ENCODE results near the gene PMEPA1. TPM values are rescaled to one million over a fixed set of nuclear protein-coding genes. Genes with fewer than 3 reads are reported as not detected.

PMEPA1 gene
- total RNA-seq, 1 experiment from 2014 or later = 1,302 TPM

DNA sequence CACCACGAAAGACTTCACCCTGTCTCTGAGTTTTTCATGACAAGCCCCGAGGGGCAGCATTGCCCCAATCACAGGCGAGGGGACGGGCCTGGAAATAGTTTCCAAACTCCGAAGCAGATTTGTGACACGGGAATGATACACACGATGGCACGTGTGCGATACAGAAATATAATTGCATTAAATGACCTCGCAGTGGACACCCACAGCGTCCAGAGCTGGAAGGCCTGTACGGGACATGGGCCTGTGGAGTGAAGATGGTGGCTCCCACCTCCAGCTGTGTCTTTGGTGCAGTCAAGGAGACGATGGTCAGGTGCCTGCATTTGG lies 43.0 kb downstream of the PMEPA1 start:
- H3K27me3 Mint-ChIP-seq (ENCODE audit: unreplicated experiment) = no peaks in the 10 kb centered on the region
- DNase-seq = no peak
- H3K4me1 Mint-ChIP-seq (ENCODE audit: low read depth, unreplicated experiment) = peaks cover 86% of the 10 kb centered on the region
- H3K9me3 Mint-ChIP-seq (ENCODE audit: low read depth, unreplicated experiment) = no peaks in the 10 kb centered on the region
- CTCF ChIA-PET = interaction anchor here (1.8 kb wide), 1 partner anchor 16 kb away, joined by 3 read pairs; no protein-coding TSS in a partner anchor
- peak overlapping the region; percentile 97 for H3K27ac Mint-ChIP-seq (ENCODE audit: unreplicated experiment)
- BruUV-seq (replicated peaks) = no TSS peak
- H3K36me3 Mint-ChIP-seq (ENCODE audit: insufficient read depth, unreplicated experiment) = peaks cover 100% of the 10 kb centered on the region
- intact Hi-C loops (cut with micrococcal nuclease; ENCODE audit: unreplicated experiment) = no loop called here
- TF ChIP-seq CTCF (IDR thresholded peaks at IDR 0.05; ENCODE audit: unreplicated experiment) = no peak
- peak overlapping the region; percentile 45 for H3K4me3 Mint-ChIP-seq (ENCODE audit: low read depth, unreplicated experiment)

DNA sequence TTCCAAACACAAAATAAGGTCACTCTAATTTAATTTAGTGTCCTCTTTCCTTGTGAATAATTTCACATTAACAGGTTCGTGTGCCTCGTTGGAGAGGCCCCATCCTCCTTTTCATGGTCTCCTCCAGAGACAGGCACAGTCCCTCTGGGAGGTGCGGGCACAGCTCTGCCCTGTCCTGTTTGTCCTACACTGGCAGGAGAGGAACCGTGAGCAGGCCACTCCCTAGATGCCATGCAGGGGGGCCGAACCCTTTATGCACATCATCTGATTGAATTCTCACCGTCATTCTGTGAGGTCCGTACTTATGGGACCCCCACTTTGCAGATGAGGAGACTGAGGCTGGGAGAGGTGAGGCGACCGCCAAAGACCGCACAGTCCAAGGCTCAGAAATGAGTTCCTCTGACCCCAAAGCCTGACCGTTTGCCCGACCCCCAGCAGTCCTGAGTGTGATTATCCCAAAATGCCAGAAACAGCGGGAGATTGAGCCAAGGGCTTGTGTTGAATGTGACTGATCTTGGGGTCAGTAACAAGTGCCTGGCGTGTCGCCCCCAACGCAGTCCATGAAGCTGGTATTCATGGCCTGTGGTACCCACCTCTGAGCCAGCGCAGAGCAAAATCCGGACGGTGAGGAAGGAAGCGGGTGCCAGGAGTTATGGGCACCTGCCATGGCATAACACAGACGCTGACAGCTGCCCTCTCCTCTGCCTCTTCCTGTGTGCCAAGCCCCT lies 43.5 kb downstream of the PMEPA1 start:
- no TSS peak for BruUV-seq (replicated peaks)
- H3K4me3 Mint-ChIP-seq (ENCODE audit: low read depth, unreplicated experiment) = peak overlapping the region; percentile 8
- intact Hi-C loops (cut with micrococcal nuclease; ENCODE audit: unreplicated experiment) = no loop called here
- DNase-seq = no peak
- no peak for TF ChIP-seq CTCF (IDR thresholded peaks at IDR 0.05; ENCODE audit: unreplicated experiment)
- H3K27ac Mint-ChIP-seq (ENCODE audit: unreplicated experiment) = peak overlapping the region; percentile 97
- H3K4me1 Mint-ChIP-seq (ENCODE audit: low read depth, unreplicated experiment) = peaks cover 84% of the 10 kb centered on the region
- peaks cover 100% of the 10 kb centered on the region for H3K36me3 Mint-ChIP-seq (ENCODE audit: insufficient read depth, unreplicated experiment)
- H3K27me3 Mint-ChIP-seq (ENCODE audit: unreplicated experiment) = no peaks in the 10 kb centered on the region
- no peaks in the 10 kb centered on the region for H3K9me3 Mint-ChIP-seq (ENCODE audit: low read depth, unreplicated experiment)
- CTCF ChIA-PET = interaction anchor here (1.1 to 1.8 kb wide), 3 partner anchors 12 to 21 kb away, joined by 3 read pairs; no protein-coding TSS in a partner anchor

- no peaks in the 10 kb centered on the region for H3K9me3 Mint-ChIP-seq (ENCODE audit: low read depth, unreplicated experiment)
- H3K36me3 Mint-ChIP-seq (ENCODE audit: insufficient read depth, unreplicated experiment) = peaks cover 100% of the 10 kb centered on the region
- no TSS peak for BruUV-seq (replicated peaks)
- H3K4me1 Mint-ChIP-seq (ENCODE audit: low read depth, unreplicated experiment) = peaks cover 83% of the 10 kb centered on the region
- H3K27ac Mint-ChIP-seq (ENCODE audit: unreplicated experiment) = peak overlapping the region; percentile 97
- peak overlapping the region; percentile 8 for H3K4me3 Mint-ChIP-seq (ENCODE audit: low read depth, unreplicated experiment)
- CTCF ChIA-PET = interaction anchor here (0.6 to 1.2 kb wide), 3 partner anchors 12 to 39 kb away, joined by 3 to 6 read pairs (median 3); no protein-coding TSS in a partner anchor
- no peaks in the 10 kb centered on the region for H3K27me3 Mint-ChIP-seq (ENCODE audit: unreplicated experiment)
- no peak for TF ChIP-seq CTCF (IDR thresholded peaks at IDR 0.05; ENCODE audit: unreplicated experiment)
- intact Hi-C loops (cut with micrococcal nuclease; ENCODE audit: unreplicated experiment) = no loop called here
- DNase-seq = no peak
These were observed 44.2 kb downstream of the PMEPA1 start for GRCh38 chr20:57665589-57665971.

GRCh38 chr20:57664924-57665588 lies 44.8 kb downstream of the PMEPA1 start:
- CTCF ChIA-PET = interaction anchor here (0.6 to 1.2 kb wide), 3 partner anchors 11 to 38 kb away, joined by 3 to 6 read pairs (median 3); no protein-coding TSS in a partner anchor
- BruUV-seq (replicated peaks) = no TSS peak
- Mint-ChIP-seq H3K27me3 (ENCODE audit: unreplicated experiment) (no peaks in the 10 kb centered on the region), H3K36me3 (ENCODE audit: insufficient read depth, unreplicated experiment) (peaks cover 100% of the 10 kb centered on the region), H3K4me3 (ENCODE audit: low read depth, unreplicated experiment) (peak overlapping the region; percentile 8), H3K9me3 (ENCODE audit: low read depth, unreplicated experiment) (no peaks in the 10 kb centered on the region), H3K4me1 (ENCODE audit: low read depth, unreplicated experiment) (peaks cover 83% of the 10 kb centered on the region), H3K27ac (ENCODE audit: unreplicated experiment) (peak overlapping the region; percentile 97)
- TF ChIP-seq CTCF (IDR thresholded peaks at IDR 0.05; ENCODE audit: unreplicated experiment) = no peak
- intact Hi-C loops (cut with micrococcal nuclease; ENCODE audit: unreplicated experiment) = no loop called here
- no peak for DNase-seq
